Lung (tissue), 12 donors: Measurements from ENCODE around the gene ORAI3. TPM values are rescaled to one million over a fixed set of nuclear protein-coding genes. Genes with fewer than 3 reads are reported as not detected.

Experiments
- ATAC-seq: fragments of 200-7000 bp; cut with Tn5 transposase; one replicate; pipeline ENCODE4 v1.9.1; 2020; ENCODE audit warnings: moderate number of reproducible peaks; ENCODE audit not compliant: insufficient read depth, low FRiP score
- DNase-seq, 3 donors: peaks; one replicate each; pipeline ENCODE4 v3.0.0-alpha.2; 2013 to 2017
- H3K27ac ChIP-seq, 2 donors: one replicate each; pipeline ENCODE4 v1.5.1; 2013; ENCODE audit warnings: mild to moderate bottlenecking in 2 of 2, moderate library complexity in 2 of 2, control low read depth in 1 of 2, inconsistent platforms in 1 of 2, low read depth in 1 of 2, low read length in 1 of 2
- H3K27me3 ChIP-seq, 3 donors: one replicate each; pipeline ENCODE4 v1.5.1; 2013; ENCODE audit warnings: low read length in 2 of 3; ENCODE audit not compliant: control insufficient read depth in 3 of 3, insufficient read depth in 3 of 3
- H3K36me3 ChIP-seq, 4 donors: one replicate each; pipeline ENCODE4 v1.5.1; 2013; ENCODE audit warnings: low read length in 4 of 4, mild to moderate bottlenecking in 1 of 4, moderate library complexity in 1 of 4; ENCODE audit not compliant: control insufficient read depth in 4 of 4, insufficient read depth in 4 of 4
- H3K4me1 ChIP-seq, 5 donors: one replicate each; pipeline ENCODE4 v1.5.1; 2013; ENCODE audit warnings: low read length in 5 of 5, mild to moderate bottlenecking in 2 of 5, moderate library complexity in 1 of 5; ENCODE audit not compliant: control insufficient read depth in 5 of 5, insufficient read depth in 5 of 5
- H3K4me3 ChIP-seq: one replicate; pipeline ENCODE4 v1.5.1; 2013; ENCODE audit warnings: mild to moderate bottlenecking, control low read depth, moderate library complexity
- H3K9ac ChIP-seq, 2 donors: one replicate each; pipeline ENCODE4 v1.5.1; 2013; ENCODE audit warnings: low read length in 2 of 2, control low read depth in 1 of 2; ENCODE audit not compliant: insufficient read depth in 1 of 2
- H3K9me3 ChIP-seq, 4 donors: one replicate each; pipeline ENCODE4 v1.5.1; 2013; ENCODE audit warnings: low read length in 3 of 4, mild to moderate bottlenecking in 1 of 4, moderate library complexity in 1 of 4; ENCODE audit not compliant: control insufficient read depth in 4 of 4, insufficient read depth in 3 of 4
- WGBS, 2 donors: extraction: QIAGEN DNeasy Blood & Tissue Kit; methylation state at CpG; one replicate each; pipeline ENCODE4 v1.1.7; 2013; 5-methylcytosine and 5-hydroxymethylcytosine counted together
- polyA plus RNA-seq, 2 donors: library from polyadenylated mRNA; stranded (reverse); fragments of 200-250 nt; gene quantifications; one replicate each; pipeline ENCODE4 v1.2.1, GENCODE V29; 2013
- total RNA-seq, 2 donors: library from RNA; depleted of rRNA in 1 of 2; stranded (reverse); fragments of >200 nt in 1 of 2; gene quantifications; one replicate each; pipeline ENCODE4 v1.2.1, GENCODE V29; 2014 to 2021
- TF ChIP-seq, protein P1 (sequence below): IDR thresholded peaks from 2 replicates; pipeline ENCODE4 v1.5.1; 2012; ENCODE audit warnings: mild to moderate bottlenecking; ENCODE audit errors: control extremely low read depth, extremely low read depth
- donor health status: control.
- donor health status: control.
- donor health status: Bipolar disorder and iron deficiency.
- donor health status: healthy.
- donor health status: DM: yes; HTN: yes; CAD: no.

ORAI3 gene
- total and polyA plus RNA-seq, 4 donors = 20.2 to 27.4 (median 23.6) TPM

DNA sequence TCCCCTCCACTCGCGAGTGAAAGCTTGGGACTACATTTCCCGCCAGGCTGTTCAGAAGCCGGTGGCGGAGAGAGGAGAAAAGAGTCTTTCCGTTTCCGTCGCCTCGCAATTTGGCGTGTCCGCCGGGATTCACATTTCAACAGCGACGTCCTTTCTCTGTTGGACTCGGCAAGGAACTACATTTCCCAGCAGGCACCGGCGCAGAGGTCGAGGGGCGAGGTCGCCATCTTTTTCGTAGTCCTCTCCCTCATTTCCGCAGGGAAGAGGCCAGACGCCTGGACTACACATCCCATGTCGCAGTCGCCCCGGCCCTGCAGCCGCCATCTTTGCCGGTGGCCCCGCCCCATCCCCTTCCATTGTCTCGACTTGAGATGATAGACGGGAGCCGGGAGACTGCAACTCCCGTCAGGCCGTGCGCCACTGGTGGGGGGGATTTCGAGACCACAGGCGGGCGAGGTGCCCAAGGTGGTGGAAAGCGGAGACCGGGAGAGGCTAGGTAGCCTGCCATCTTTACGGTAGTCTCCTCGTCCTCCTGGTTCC lies 26.4 kb upstream of the ORAI3 start:
- TF ChIP-seq, protein P1, sequence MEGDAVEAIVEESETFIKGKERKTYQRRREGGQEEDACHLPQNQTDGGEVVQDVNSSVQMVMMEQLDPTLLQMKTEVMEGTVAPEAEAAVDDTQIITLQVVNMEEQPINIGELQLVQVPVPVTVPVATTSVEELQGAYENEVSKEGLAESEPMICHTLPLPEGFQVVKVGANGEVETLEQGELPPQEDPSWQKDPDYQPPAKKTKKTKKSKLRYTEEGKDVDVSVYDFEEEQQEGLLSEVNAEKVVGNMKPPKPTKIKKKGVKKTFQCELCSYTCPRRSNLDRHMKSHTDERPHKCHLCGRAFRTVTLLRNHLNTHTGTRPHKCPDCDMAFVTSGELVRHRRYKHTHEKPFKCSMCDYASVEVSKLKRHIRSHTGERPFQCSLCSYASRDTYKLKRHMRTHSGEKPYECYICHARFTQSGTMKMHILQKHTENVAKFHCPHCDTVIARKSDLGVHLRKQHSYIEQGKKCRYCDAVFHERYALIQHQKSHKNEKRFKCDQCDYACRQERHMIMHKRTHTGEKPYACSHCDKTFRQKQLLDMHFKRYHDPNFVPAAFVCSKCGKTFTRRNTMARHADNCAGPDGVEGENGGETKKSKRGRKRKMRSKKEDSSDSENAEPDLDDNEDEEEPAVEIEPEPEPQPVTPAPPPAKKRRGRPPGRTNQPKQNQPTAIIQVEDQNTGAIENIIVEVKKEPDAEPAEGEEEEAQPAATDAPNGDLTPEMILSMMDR = no peak
- H3K9ac ChIP-seq = peak overlapping the region; percentile 72 to 100
- peak overlapping the region; percentile 40 for H3K4me3 ChIP-seq
- peaks cover 0 to 8% (median 4%) of the 10 kb centered on the region in 5 donors for H3K4me1 ChIP-seq
- H3K9me3 ChIP-seq = no peaks in the 10 kb centered on the region
- H3K27me3 ChIP-seq = no peaks in the 10 kb centered on the region
- H3K27ac ChIP-seq = peak overlapping the region; percentile 80 to 92
- peaks cover 0 to 8% (median 4%) of the 10 kb centered on the region in 4 donors for H3K36me3 ChIP-seq
- ATAC-seq (peak; percentile 90), DNase-seq (peak; percentile 100)
- WGBS, 2 donors = 0 to 1% methylated on average over 42 of the region's 42 CpGs

DNA sequence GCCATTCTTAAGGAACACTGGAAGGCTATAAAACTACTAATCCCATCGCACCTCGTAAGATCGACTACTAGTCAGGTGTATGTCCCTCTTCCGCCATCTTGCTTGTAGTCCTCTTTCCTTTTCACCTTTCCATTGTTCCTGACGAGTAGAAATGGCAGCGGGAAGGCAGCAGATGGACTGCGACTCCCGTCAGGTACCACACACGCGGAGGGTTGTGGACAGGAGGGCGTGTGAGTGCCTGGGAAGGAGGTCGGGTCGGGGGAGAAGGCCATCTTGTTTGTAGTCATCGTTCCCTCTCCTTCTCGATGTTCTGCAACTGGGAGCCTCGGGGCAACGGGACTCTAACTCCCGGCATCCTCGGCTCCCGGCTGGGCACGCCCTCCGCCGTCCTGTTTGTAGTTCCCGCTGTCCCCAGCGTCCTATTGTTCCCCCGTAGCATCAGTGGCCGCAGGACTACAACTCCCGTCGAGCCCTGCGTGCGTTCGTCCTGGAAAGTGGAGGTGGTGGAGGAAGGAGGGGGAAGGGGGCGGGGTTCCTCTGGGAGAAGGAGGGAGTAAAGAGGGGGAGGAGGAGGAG lies 25.8 kb upstream of the ORAI3 start:
- WGBS, 2 donors = 0 to 1% methylated on average over 31 to 33 of the region's 33 CpGs
- Histone ChIP-seq H3K9ac (peak overlapping the region; percentile 72 to 100), H3K27me3 (no peaks in the 10 kb centered on the region), H3K27ac (peak overlapping the region; percentile 80 to 92), H3K36me3 (peaks cover 0 to 8% (median 4%) of the 10 kb centered on the region in 4 donors), H3K4me1 (peaks cover 0 to 8% (median 7%) of the 10 kb centered on the region in 5 donors), H3K9me3 (no peaks in the 10 kb centered on the region), H3K4me3 (peak overlapping the region; percentile 34)
- TF ChIP-seq, protein P1 = no peak
- peak; percentile 100 for DNase-seq
- ATAC-seq = peak; percentile 79

DNA sequence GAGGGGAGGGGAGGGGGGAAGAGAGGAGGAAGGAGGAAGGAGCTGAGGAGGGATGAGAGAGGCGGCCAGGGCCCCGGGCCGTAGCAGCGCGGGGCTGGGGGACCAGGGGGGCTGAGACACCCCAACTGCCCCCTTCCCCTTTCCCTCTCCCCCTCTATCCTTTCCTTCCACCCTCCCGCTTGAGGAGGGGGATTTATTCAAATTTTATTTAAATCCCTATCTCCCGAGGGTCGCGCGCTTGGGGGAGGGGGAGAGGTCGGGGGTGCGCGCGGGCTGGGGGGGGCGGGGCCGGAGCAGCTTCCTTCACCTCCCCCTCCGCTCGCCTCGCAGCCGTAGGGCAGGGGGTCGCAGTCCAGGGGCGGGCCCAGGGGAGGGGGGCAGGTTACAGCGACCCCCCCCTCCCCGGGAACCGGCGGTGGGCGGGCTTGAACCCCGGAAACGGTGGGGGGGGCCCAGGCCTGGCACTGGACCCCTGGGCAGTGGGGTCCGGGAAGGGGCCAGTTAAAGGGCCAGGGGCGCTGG lies 25.3 kb upstream of the ORAI3 start, which contains the start of gene FBXL19:
Gene FBXL19 (plus strand): TSS at position 19 of the 522 bp plus-strand sequence. CDS start 2,183 bp downstream, outside the sequence.
- 1% methylated on average over 24 to 31 of the region's 31 CpGs for WGBS, 2 donors
- ATAC-seq (no peak), DNase-seq (peak in 1 of 3 donors; percentile 79)

More for the DNA sequence above, 25.3 kb upstream of the ORAI3 start, which contains the start of gene FBXL19:
- peak within 1 kb of the TSS; percentile 80 to 92 for H3K27ac ChIP-seq
- peaks cover 0 to 8% (median 7%) of the 10 kb centered on the region in 5 donors for H3K4me1 ChIP-seq
- peak within 1 kb of the TSS; percentile 53 for H3K4me3 ChIP-seq
- peak within 1 kb of the TSS; percentile 72 to 100 for H3K9ac ChIP-seq
- H3K9me3 ChIP-seq = no peaks in the 10 kb centered on the region
- no peaks in the 10 kb centered on the region for H3K27me3 ChIP-seq
- H3K36me3 ChIP-seq = peaks cover 0 to 10% (median 5%) of the 10 kb centered on the region in 4 donors
- TF ChIP-seq, protein P1 = no peak
